Measurements from ENCODE around the gene PCDH9.

DNA sequence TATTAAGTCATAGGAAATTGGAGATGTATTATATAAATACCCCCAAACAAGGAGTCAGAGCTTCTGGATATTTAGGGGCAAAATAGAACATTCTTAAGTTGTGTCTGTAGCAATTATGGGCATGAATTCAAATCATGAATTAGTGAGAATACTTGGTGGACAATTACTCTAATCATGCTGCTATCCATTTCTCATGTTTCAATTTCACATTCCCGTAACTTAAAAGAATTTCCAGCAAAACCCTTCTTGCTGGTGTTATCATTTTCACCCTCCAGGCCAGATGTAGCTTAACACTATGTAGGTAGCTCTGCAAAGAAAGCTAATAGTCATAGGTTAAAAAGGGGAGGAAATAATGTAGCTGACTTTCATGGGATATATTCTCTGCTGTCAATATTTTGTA is 136.1 kb downstream of the PCDH9 start:
- TF ChIP-seq, protein P1, sequence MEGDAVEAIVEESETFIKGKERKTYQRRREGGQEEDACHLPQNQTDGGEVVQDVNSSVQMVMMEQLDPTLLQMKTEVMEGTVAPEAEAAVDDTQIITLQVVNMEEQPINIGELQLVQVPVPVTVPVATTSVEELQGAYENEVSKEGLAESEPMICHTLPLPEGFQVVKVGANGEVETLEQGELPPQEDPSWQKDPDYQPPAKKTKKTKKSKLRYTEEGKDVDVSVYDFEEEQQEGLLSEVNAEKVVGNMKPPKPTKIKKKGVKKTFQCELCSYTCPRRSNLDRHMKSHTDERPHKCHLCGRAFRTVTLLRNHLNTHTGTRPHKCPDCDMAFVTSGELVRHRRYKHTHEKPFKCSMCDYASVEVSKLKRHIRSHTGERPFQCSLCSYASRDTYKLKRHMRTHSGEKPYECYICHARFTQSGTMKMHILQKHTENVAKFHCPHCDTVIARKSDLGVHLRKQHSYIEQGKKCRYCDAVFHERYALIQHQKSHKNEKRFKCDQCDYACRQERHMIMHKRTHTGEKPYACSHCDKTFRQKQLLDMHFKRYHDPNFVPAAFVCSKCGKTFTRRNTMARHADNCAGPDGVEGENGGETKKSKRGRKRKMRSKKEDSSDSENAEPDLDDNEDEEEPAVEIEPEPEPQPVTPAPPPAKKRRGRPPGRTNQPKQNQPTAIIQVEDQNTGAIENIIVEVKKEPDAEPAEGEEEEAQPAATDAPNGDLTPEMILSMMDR (IDR thresholded peaks at IDR 0.05), result no peak
- no peak for TF ChIP-seq POLR2A (IDR thresholded peaks at IDR 0.05)
